GM18505 (cell line): ENCODE data around the gene PXDN.
"Not testable (repeated sequence)": the region's sequence is repeated elsewhere in the genome, so short reads cannot be mapped to it uniquely, and the experiment has no call there.

Experiments used
- ATAC-seq: cut with Tn5 transposase; IDR thresholded peaks from one replicate; pipeline ENCODE4 v1.9.1; 2021; ENCODE audit not compliant: unreplicated experiment
- POLR2A ChIP-seq: IDR thresholded peaks from 4 replicates; pipeline ENCODE4 v1.6.1; 2011; ENCODE audit warnings: borderline replicate concordance; ENCODE audit not compliant: insufficient read depth, insufficient read length; ENCODE audit errors: extremely low read depth

The PXDN gene

DNA sequence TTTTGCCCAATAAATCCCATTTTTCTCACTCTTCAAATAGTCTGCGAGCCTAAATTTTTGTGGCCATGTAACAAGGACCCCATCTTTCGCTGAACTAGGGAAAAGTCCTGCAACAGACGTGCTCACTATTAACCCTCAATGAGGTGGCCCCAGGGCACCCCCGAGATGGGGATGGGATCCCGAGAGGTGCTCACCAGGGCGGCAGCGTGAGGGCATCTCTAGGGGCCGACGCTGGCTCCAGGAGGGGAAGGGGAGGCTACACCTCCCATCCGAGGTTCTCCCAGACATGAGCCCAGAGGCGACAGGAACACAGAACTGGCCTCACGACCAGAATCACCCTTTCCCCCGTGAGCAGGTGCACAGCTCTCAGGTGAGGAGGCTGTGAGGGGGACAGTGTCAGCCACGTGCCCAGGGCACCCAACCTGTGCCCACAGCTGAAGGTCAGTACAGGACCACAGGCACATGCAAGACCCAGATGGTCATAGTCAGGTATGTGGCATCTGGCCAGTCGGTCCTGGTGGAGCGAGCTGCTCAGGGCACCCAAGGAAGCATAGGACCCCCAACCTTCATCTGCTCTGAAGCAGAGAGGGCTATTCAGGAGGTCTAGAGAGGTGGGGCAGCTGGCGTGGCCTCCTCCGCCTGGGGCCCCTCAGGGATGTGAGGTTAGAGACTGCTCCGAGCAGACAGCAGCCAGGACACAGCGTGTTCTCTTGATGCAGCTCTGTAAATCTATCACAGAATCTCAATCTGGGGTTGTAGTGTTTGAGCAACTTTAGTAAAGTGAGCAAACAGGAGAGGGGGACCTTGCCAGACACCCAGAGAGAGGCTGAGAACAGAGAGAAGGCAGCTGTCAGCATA lies 62.8 kb downstream of the PXDN start:
- TF ChIP-seq POLR2A, result no peak
- no peak for ATAC-seq

DNA sequence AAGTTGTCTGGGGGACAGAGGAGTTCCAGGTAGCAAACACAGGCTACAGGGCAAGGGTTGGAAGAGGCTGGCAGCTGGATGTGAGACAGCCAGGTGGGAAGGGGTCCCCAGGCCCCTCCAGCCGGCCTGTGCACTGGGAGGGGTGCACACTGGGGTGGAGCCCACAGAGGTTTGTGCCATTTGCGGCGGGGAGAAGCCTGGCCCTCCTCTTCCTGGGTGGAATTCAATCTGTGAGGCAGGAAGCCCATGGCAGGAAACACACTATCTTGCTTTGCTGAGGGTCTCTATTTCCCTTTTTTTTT lies 63.3 kb downstream of the PXDN start:
- no peak for ATAC-seq
- TF ChIP-seq POLR2A, result no peak

DNA sequence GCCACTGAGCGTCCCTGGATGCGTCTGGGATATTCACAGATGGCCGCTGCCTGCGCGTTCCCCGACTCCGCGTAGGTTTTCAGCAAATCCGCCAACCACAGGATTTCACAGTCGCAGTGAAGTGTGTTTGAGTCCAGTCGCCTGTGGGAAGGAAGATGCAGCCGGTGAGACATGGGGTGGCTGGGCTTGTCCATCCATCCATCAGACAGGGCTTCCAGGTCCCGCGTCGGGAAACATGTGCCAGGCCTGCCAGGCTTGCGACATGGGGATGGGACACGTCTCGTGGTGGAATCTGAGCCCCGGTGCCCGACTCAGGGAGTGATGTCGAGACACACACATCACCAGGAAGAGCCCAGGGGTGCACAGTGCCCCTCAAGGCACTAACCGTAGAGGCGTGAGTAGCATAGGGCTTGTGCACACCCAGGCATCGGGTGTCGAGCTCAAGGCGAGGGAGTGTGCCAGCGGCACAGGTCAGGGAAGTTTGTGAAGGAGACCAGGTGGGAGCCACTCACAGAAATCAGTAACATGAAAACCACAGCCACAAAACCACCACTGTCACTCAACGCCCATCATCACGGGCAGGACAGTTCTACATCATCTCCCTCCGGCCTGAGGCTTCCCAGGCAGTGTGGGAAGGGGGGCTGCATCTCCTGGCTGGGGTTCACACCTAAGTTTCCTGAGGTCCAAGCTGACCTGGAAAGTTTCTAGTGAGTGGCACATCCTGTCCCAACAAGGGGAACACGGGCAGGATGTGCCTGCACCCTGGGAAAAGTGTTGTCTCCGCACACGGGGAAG lies 63.9 kb downstream of the PXDN start:
- no peak for TF ChIP-seq POLR2A
- ATAC-seq, result no peak

DNA sequence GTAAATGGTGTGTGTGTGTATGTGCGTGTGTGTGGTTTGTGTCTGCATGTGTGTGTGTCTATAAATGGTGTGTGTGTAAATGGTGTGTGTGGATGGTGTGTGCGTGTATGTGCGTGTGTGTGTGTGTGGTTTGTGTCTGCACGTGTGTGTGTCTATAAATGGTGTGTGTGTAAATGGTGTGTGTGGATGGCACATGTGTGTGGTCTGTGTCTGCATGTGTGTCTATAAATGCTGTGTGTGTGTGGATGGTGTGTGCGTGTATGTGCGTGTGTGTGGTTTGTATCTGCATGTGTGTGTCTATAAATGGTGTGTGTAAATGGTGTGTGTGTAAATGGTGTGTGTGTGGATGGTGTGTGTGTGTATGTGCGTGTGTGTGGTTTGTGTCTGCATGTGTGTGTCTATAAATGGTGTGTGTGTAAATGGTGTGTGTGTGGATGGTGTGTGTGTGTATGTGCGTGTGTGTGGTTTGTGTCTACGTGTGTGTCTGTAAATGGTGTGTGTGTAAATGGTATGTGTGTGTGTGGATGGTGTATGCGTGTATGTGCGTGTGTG lies 64.8 kb downstream of the PXDN start:
- not testable (repeated sequence) for ATAC-seq

- not testable (repeated sequence) for ATAC-seq
Observed at GRCh38 chr2:1679065-1679464, 65.2 kb downstream of the PXDN start.

- TF ChIP-seq POLR2A, result no peak
- no peak for ATAC-seq
Observed at GRCh38 chr2:1678609-1679008, 65.7 kb downstream of the PXDN start.

- ATAC-seq, result no peak
- TF ChIP-seq POLR2A, result no peak
Observed at GRCh38 chr2:1677821-1678165, 66.5 kb downstream of the PXDN start.

GRCh38 chr2:1676913-1677820 lies 67.1 kb downstream of the PXDN start:
- ATAC-seq, result no peak
- no peak for TF ChIP-seq POLR2A

DNA sequence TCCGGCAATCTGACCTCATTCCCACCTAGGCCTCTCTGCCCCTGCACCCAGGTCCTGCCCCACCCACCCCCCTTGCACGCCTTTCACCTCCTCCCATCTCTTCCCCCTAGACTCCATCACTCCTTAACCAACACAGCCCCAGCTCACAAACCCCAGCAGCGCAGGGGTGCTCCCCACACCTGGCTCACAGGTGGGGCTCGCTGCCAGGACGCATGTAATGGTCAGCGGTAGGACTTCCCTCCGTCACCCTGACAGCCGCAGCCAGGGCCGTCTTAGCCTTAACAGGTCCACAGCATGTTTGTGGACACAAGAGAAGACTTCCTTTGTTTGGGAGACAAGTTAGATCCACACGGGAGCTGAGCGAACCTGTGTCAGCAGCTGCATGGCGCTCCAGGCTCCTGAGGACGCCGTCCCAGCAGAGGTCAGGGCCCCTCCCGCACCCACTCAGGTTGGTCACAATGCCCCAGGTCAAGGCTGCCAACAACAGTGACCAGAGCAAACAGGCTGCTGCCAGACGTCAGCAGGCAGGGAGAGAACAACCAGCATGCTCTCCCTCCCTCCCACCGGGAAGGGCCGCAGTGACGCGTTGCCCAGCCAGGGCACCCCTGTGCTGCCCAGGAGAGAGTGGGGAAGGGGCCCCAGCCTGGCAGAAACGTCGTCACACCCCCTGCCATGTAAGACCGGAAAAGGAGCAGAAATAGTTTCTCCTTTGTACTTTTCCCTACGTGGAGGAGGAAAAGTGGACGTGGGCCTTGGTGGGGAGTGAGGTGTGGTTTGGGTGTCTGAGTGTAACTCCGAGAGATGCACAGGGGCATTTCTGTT lies 68.0 kb downstream of the PXDN start:
- no peak for ATAC-seq
- TF ChIP-seq POLR2A, result no peak

DNA sequence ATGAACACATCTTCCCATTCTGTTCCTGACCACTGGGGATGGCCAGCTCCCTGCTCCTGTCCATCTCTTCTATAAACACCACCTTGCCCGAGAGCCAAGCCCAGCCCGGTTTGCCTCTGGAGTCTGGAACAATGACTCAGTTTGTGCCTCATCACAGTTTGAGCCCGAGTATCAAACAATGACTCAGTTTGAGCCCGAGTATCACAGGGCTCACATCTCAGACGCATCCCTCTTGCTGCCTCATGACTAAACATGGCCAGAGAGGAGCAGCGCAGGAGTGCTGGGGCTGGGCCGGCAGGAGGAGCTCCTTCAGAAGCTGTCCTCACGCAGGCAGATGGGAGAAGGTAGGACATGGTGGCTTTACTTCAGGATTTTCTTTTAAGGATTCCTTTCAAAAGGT lies 68.7 kb downstream of the PXDN start:
- ATAC-seq, result no peak
- no peak for TF ChIP-seq POLR2A

DNA sequence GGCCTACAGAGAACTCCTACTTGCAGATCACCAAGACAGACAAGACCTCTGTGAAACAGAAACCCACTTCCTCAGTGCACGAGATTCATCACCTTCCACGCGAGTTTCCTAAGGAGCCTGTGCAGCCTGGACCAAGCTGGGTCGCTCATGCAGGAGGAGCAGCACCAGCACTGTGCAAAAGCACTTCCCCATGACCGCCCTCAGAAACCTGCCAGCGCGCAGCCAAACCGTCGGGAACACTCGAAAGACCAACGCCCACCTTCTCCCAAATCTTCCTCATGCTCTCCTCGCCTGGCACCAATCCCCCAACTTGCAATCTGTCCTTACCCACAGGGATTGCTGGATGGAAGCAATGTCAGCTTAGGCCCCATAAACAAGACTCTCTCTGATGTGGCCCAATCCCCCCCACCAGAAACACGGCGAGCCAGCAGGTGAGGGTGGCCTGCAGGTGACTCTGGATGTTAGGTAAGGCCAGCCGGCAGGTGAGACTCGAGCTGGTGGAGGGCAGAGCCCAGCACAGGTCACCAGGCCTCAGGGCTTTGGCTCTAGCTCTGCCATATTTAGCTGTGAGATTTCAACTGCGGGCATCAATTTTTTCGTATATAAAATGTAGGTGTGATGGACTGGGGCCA lies 69.4 kb downstream of the PXDN start:
- TF ChIP-seq POLR2A, result no peak
- no peak for ATAC-seq

GRCh38 chr2:1674276-1674675 lies 70.0 kb downstream of the PXDN start:
- no peak for TF ChIP-seq POLR2A
- ATAC-seq, result no peak
